T-helper 2 cell treated with Interferon-gamma antibody and Interleukin-4, amounts not matched to agents 5 μg/mL and 100 μg/mL, for 36 hours (primary cell): ENCODE measurements around the gene SOSTDC1.

Experiments
- DNase-seq: peaks from one replicate; pipeline ENCODE4 v3.0.0; 2021; ENCODE audit warnings: low spot score
- H3K27ac Mint-ChIP-seq: one replicate; pipeline ENCODE4 v1.8.0; 2021; ENCODE audit warnings: mild to moderate bottlenecking, mixed read lengths
- H3K27me3 Mint-ChIP-seq: one replicate; pipeline ENCODE4 v1.8.0; 2021; ENCODE audit warnings: low read depth, mixed read lengths
- H3K36me3 Mint-ChIP-seq: one replicate; pipeline ENCODE4 v1.8.0; 2021; ENCODE audit warnings: low read depth, mixed read lengths
- H3K4me1 Mint-ChIP-seq: one replicate; pipeline ENCODE4 v1.8.0; 2021; ENCODE audit warnings: low read depth, mixed read lengths
- H3K4me3 Mint-ChIP-seq: one replicate; pipeline ENCODE4 v1.8.0; 2022; ENCODE audit warnings: mild to moderate bottlenecking, moderate library complexity, mixed read lengths
- H3K9me3 Mint-ChIP-seq: one replicate; pipeline ENCODE4 v1.8.0; 2021; ENCODE audit warnings: mixed read lengths

Gene SOSTDC1

GRCh38 chr7:16420329-16420648, 45.2 kb downstream of the SOSTDC1 start:
- peak overlapping the region; percentile 87 for H3K4me3 Mint-ChIP-seq
- peaks cover 7% of the 10 kb centered on the region for H3K9me3 Mint-ChIP-seq
- peaks cover 3% of the 10 kb centered on the region for H3K36me3 Mint-ChIP-seq
- H3K27me3 Mint-ChIP-seq = no peaks in the 10 kb centered on the region
- H3K4me1 Mint-ChIP-seq = peaks cover 27% of the 10 kb centered on the region
- H3K27ac Mint-ChIP-seq = peak overlapping the region; percentile 93
- DNase-seq = no peak

- H3K4me3 Mint-ChIP-seq = peak overlapping the region; percentile 87
- no peak for DNase-seq
- no peaks in the 10 kb centered on the region for H3K27me3 Mint-ChIP-seq
- H3K36me3 Mint-ChIP-seq = peaks cover 3% of the 10 kb centered on the region
- H3K4me1 Mint-ChIP-seq = peaks cover 27% of the 10 kb centered on the region
- peak overlapping the region; percentile 93 for H3K27ac Mint-ChIP-seq
- peaks cover 7% of the 10 kb centered on the region for H3K9me3 Mint-ChIP-seq
Observed at GRCh38 chr7:16419859-16420258, 45.7 kb downstream of the SOSTDC1 start.

- Mint-ChIP-seq H3K27ac (no peak overlapping the region), H3K36me3 (peaks cover 3% of the 10 kb centered on the region), H3K4me1 (peaks cover 27% of the 10 kb centered on the region), H3K9me3 (peaks cover 7% of the 10 kb centered on the region), H3K4me3 (peak overlapping the region; percentile 54), H3K27me3 (no peaks in the 10 kb centered on the region)
- no peak for DNase-seq
Observed at GRCh38 chr7:16419126-16419525, 46.4 kb downstream of the SOSTDC1 start.

GRCh38 chr7:16417906-16418305, 47.6 kb downstream of the SOSTDC1 start:
- no peak overlapping the region for H3K27ac Mint-ChIP-seq
- no peaks in the 10 kb centered on the region for H3K27me3 Mint-ChIP-seq
- no peak overlapping the region for H3K4me3 Mint-ChIP-seq
- peaks cover 27% of the 10 kb centered on the region for H3K4me1 Mint-ChIP-seq
- no peak for DNase-seq
- peaks cover 7% of the 10 kb centered on the region for H3K9me3 Mint-ChIP-seq
- peaks cover 3% of the 10 kb centered on the region for H3K36me3 Mint-ChIP-seq

- Mint-ChIP-seq H3K27me3 (no peaks in the 10 kb centered on the region), H3K27ac (peak overlapping the region; percentile 9), H3K36me3 (peaks cover 3% of the 10 kb centered on the region), H3K4me1 (peaks cover 24% of the 10 kb centered on the region), H3K4me3 (peak overlapping the region; percentile 11), H3K9me3 (peaks cover 7% of the 10 kb centered on the region)
- no peak for DNase-seq
Observed at GRCh38 chr7:16416289-16417282, 49.0 kb downstream of the SOSTDC1 start.

GRCh38 chr7:16412274-16413254, 53.0 kb downstream of the SOSTDC1 start:
- Mint-ChIP-seq H3K27me3 (no peaks in the 10 kb centered on the region), H3K36me3 (no peaks in the 10 kb centered on the region)

More at GRCh38 chr7:16412274-16413254, 53.0 kb downstream of the SOSTDC1 start:
- H3K4me3 Mint-ChIP-seq = no peak overlapping the region
- H3K27ac Mint-ChIP-seq = no peak overlapping the region
- H3K4me1 Mint-ChIP-seq = peaks cover 10% of the 10 kb centered on the region
- no peak for DNase-seq
- H3K9me3 Mint-ChIP-seq = no peaks in the 10 kb centered on the region
